ENCODE measurements around the gene C3. TPM values are rescaled to one million over a fixed set of nuclear protein-coding genes. Genes with fewer than 3 reads are reported as not detected.

Gene C3
- total and polyA plus RNA-seq, 2 of the 13 experiments (the other 11 are each of a cell fraction or from before 2014, with no cell fraction given) = 1,455 to 6,272 TPM

DNA sequence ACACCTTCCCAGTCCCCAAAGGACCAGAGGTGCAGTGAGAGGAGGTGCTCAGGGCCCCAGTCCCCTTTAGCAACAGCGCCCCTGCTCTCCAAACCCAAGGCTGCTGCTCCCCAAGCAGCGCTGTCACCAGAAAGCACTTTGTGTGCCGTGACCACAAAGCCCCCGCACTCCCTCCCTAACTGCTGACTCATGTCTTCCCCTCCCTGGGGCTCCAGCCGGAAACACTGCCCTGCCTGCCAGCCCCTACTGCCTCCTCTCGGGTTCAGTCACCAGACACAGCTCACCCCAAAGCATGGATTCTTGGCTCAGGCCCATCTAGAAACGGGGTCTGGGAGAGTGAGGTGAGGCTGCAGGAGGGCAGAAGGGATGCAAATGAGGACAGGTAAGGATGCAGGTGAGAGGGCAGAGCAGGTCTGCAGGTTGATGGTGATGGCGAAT, 45.6 kb downstream of the C3 start (continued):
- no peak for TF ChIP-seq KAT8 (CRISPR knock-in tag; IDR thresholded peaks at IDR 0.05)
- TF ChIP-seq ZNF724P (CRISPR knock-in tag; IDR thresholded peaks at IDR 0.05; ENCODE audit: borderline replicate concordance) = no peak
- no peak for TF ChIP-seq RARG (CRISPR knock-in tag; IDR thresholded peaks at IDR 0.05; ENCODE audit: low read depth)
- no peak for TF ChIP-seq ZNF234 (CRISPR knock-in tag; conservative IDR thresholded peaks at IDR 0.05)
- TF ChIP-seq POLR2AphosphoS2 (IDR thresholded peaks at IDR 0.05; ENCODE audit: low read depth, low read length) = peak; percentile 75
- TF ChIP-seq ZNF746 (CRISPR knock-in tag; IDR thresholded peaks at IDR 0.05) = no peak
- TF ChIP-seq, protein P1, sequence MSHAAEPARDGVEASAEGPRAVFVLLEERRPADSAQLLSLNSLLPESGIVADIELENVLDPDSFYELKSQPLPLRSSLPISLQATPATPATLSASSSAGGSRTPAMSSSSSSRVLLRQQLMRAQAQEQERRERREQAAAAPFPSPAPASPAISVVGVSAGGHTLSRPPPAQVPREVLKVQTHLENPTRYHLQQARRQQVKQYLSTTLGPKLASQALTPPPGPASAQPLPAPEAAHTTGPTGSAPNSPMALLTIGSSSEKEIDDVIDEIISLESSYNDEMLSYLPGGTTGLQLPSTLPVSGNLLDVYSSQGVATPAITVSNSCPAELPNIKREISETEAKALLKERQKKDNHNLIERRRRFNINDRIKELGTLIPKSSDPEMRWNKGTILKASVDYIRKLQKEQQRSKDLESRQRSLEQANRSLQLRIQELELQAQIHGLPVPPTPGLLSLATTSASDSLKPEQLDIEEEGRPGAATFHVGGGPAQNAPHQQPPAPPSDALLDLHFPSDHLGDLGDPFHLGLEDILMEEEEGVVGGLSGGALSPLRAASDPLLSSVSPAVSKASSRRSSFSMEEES (CRISPR knock-in tag; IDR thresholded peaks at IDR 0.05) = no peak
- no peak for TF ChIP-seq NFE2L1 (CRISPR knock-in tag; IDR thresholded peaks at IDR 0.05; ENCODE audit: borderline replicate concordance)
- TF ChIP-seq ZNF33A (CRISPR knock-in tag; IDR thresholded peaks at IDR 0.05; ENCODE audit: borderline replicate concordance) = no peak
- TF ChIP-seq SKI (IDR thresholded peaks at IDR 0.05; ENCODE audit: partially characterized antibody) = no peak
- TF ChIP-seq, protein P2, sequence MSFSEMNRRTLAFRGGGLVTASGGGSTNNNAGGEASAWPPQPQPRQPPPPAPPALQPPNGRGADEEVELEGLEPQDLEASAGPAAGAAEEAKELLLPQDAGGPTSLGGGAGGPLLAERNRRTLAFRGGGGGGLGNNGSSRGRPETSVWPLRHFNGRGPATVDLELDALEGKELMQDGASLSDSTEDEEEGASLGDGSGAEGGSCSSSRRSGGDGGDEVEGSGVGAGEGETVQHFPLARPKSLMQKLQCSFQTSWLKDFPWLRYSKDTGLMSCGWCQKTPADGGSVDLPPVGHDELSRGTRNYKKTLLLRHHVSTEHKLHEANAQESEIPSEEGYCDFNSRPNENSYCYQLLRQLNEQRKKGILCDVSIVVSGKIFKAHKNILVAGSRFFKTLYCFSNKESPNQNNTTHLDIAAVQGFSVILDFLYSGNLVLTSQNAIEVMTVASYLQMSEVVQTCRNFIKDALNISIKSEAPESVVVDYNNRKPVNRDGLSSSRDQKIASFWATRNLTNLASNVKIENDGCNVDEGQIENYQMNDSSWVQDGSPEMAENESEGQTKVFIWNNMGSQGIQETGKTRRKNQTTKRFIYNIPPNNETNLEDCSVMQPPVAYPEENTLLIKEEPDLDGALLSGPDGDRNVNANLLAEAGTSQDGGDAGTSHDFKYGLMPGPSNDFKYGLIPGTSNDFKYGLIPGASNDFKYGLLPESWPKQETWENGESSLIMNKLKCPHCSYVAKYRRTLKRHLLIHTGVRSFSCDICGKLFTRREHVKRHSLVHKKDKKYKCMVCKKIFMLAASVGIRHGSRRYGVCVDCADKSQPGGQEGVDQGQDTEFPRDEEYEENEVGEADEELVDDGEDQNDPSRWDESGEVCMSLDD (CRISPR knock-in tag; IDR thresholded peaks at IDR 0.05; ENCODE audit: borderline replicate concordance) = no peak
- 0 out of 2 replicates have a peak, but pooled peaks have one; percentile 37 for TF ChIP-seq SAFB2 (CRISPR knock-in tag; IDR thresholded peaks at IDR 0.05; ENCODE audit: borderline replicate concordance, low read depth)
- TF ChIP-seq ZZZ3 (CRISPR knock-in tag; IDR thresholded peaks at IDR 0.05; ENCODE audit: borderline replicate concordance) = no peak
- no peak for TF ChIP-seq ZBTB1 (CRISPR knock-in tag; IDR thresholded peaks at IDR 0.05; ENCODE audit: borderline replicate concordance)
- no peak for TF ChIP-seq ZFP82 (CRISPR knock-in tag; IDR thresholded peaks at IDR 0.05; ENCODE audit: borderline replicate concordance)
- TF ChIP-seq MTF1 (CRISPR knock-in tag; IDR thresholded peaks at IDR 0.05) = no peak
- TF ChIP-seq FOSL2 (CRISPR knock-in tag; IDR thresholded peaks at IDR 0.05) = 0 out of 2 replicates have a peak, but pooled peaks have one; percentile 14
- no peak for TF ChIP-seq KDM5A (IDR thresholded peaks at IDR 0.05; ENCODE audit: borderline replicate concordance, low read length)
- TF ChIP-seq JARID2 (CRISPR knock-in tag; IDR thresholded peaks at IDR 0.05; ENCODE audit: insufficient replicate concordance) = no peak
- TF ChIP-seq, protein P3, sequence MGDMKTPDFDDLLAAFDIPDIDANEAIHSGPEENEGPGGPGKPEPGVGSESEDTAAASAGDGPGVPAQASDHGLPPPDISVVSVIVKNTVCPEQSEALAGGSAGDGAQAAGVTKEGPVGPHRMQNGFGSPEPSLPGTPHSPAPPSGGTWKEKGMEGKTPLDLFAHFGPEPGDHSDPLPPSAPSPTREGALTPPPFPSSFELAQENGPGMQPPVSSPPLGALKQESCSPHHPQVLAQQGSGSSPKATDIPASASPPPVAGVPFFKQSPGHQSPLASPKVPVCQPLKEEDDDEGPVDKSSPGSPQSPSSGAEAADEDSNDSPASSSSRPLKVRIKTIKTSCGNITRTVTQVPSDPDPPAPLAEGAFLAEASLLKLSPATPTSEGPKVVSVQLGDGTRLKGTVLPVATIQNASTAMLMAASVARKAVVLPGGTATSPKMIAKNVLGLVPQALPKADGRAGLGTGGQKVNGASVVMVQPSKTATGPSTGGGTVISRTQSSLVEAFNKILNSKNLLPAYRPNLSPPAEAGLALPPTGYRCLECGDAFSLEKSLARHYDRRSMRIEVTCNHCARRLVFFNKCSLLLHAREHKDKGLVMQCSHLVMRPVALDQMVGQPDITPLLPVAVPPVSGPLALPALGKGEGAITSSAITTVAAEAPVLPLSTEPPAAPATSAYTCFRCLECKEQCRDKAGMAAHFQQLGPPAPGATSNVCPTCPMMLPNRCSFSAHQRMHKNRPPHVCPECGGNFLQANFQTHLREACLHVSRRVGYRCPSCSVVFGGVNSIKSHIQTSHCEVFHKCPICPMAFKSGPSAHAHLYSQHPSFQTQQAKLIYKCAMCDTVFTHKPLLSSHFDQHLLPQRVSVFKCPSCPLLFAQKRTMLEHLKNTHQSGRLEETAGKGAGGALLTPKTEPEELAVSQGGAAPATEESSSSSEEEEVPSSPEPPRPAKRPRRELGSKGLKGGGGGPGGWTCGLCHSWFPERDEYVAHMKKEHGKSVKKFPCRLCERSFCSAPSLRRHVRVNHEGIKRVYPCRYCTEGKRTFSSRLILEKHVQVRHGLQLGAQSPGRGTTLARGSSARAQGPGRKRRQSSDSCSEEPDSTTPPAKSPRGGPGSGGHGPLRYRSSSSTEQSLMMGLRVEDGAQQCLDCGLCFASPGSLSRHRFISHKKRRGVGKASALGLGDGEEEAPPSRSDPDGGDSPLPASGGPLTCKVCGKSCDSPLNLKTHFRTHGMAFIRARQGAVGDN (CRISPR knock-in tag; IDR thresholded peaks at IDR 0.05) = 0 out of 2 replicates have a peak, but pooled peaks have one; percentile 15
- peak; percentile 79 for TF ChIP-seq RBM22 (optimal IDR thresholded peaks at IDR 0.05; ENCODE audit: low read length)
